ENCODE data around the gene MUC16.
"Not testable (repeated sequence)": the region's sequence is repeated elsewhere in the genome, so short reads cannot be mapped to it uniquely, and the experiment has no call there.

The MUC16 gene

DNA sequence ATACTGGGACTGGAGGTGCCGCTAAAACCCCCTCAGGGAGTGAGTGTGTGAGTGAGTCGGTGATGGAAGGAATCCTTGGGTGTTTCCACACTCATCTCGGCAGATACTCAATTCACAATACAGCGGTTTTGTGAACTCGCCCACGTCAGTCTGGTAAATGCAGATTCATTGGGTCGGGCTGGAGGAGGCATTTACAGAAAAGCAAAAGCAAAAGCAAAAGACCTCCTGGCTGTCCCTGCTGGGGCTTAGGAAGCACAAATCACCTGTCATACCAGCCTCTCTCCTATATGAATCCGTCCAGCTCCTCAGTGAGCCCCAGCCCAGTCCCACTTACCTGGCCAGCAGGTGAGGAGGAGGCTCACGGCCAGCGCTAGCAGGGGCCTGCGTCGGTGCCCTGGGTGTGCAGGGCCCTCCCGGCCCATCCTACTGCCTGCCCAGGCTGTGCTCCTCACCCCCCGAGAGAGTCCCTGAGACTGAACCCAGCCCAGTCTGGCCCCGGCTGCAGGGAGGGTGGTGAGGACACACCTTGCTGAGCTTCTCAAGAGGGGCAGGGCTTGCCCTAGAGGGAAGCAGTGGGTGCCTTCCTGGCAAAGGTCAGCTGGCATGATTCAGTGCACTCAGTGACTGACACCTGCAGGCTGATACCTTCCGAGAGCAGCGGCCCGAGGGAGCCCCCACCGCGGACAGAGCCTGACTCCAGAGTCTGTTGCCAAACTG is at the start of gene MUC16:
Gene MUC16, minus strand, starts transcription at position 475 of the 717 bp plus-strand sequence.
- DNase-seq (ENCODE audit: low read depth in 2 of 2): no peak

DNA sequence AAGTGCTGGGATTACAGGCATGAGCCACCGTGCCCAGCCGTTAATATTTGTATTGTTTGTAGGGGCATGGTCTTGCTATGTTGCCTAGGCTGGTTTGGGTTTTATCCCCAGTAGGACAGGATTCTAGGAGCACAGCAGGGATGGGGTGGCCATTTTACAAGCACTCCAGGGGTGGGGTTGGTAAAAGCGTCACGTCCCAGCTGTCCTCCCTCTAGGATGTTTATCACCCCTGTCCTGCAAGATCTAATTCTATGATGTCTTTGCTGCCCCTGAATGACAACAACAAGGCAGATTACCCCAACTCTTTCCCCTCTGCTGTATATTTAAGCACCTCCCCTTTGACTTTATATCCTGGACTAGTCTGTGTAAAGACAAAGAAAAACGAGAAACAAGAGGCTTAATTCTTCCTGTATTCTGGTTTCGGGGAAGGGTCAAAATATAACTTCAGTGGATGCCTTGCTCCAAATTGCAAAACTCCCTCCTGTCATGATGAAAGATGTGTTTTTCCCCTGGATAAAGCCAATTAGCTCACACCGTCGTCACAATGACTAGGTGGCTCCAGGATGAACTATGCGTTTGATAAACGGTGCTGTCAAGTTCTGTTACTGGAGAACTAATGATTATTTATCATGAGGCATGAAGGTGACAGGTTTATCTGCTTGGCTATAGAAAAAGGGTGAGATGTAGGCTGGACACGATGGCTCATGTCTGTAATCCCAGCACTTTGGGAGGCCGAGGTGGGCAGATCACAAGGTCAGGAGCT is 48.9 kb upstream of the MUC16 start:
- DNase-seq (ENCODE audit: low read depth in 2 of 2): no peak

DNA sequence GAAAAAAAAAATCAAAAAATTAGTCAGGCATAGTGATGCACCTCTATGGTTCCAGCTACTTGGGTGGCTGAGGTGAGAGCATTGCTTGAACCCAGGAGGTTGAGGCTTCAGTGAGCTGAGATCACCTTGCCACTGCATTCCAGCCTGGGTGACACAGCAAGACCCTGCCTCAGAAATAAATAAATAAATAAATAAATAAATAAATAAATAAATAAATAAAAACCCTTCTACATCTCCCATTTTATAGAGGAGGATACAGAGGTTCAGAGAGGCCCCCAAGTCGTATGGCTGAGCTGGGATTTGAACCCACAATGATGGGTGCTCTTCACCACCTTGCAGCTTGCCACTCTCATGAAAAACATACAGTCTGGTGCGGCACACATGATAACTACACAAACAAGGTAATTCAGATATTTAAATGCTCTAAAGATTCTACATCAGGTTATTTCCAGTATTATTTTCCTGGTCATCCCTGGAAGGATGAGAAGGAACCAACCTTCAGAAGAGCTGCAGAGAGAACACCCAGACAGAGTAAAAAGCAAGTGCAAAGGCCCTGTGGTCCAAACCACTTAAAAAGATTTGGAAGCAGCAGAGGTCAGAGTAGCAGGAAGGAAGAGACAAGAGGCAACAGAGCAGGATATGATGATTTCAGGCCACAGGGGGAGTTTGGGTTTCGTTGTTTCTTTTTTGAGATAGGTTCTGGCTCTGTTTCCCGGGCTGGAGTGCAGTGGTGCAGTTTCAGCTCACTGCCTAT is 47.5 kb upstream of the MUC16 start:
- no peak for DNase-seq (ENCODE audit: low read depth in 2 of 2)

DNA sequence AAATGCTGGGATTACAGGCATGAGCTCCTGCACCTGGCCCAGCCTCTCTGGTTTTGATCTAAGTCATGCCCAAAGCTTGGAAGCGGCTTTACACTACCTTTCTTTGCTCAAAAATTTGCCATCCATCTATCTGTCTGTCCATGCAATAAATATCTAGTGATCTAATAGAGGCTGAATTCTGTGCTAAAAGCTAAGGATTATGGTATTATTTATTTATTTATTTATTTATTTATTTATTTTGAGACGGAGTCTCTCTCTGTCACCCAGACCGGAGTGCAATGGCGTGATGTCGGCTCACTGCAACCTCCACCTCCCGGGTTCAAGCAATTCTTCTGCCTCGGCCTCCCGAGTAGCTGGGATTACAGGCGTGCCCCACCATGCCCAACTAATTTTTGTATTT is 45.9 kb upstream of the MUC16 start:
- DNase-seq (ENCODE audit: low read depth in 2 of 2): not testable (repeated sequence)

DNA sequence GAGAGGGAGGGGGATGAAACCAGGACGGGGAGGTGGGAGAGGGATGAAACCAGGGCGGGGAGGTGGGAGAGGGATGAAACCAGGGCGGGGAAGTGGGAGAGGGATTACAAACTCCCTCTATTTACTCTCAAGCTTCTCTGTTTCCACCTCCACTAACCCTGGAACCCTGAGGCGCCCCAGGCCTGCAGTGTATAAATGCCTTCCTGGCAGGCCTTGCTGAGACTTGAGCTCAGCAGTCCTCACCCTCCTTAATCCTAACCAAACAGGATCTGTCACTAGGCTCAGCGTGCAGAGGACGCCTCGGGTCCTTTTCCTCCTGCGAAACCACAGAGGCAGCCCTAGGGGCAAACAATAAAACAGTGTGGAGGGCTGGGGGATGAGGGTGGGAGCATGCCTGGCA is 44.6 kb upstream of the MUC16 start:
- DNase-seq (ENCODE audit: low read depth in 2 of 2): no peak

DNA sequence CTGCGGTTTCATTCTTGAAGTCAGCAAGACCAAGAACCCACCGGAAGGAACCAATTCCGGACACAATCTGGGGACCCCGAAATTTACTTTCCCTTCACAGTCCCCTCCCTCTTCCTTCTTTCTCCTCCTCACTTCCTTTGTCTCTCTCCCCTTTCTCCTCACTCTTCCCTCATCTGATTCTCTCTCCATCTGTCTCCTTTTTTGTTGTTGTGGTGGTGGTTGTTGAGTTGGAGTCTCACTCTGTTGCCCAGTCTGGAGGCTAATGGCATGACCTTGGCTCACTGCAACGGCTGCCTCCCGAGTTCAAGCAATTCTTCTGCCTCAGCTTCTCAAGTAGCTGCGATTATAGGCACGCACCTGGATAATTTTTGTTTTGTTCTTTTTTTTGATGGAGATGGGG is 44.0 kb upstream of the MUC16 start:
- no peak for DNase-seq (ENCODE audit: low read depth in 2 of 2)

DNA sequence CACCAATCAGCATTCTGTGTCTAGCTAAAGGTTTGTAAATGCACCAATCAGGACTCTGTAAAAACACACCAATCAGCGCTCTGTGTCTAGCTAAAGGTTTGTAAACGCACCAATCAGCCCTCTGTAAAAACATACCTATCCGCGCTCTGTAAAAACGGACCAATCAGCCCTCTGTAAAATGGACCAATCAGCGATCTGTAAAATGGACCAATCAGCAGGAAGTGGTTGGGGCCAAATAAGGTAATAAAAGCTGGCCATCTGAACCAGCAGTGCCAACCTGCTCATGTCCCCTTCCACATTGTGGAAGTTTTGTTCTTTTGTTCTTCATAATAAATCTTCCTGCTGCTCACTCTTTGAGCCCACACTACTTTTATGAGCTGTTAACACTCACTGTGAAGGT is 43.5 kb upstream of the MUC16 start:
- DNase-seq (ENCODE audit: low read depth in 2 of 2): not testable (repeated sequence)

DNA sequence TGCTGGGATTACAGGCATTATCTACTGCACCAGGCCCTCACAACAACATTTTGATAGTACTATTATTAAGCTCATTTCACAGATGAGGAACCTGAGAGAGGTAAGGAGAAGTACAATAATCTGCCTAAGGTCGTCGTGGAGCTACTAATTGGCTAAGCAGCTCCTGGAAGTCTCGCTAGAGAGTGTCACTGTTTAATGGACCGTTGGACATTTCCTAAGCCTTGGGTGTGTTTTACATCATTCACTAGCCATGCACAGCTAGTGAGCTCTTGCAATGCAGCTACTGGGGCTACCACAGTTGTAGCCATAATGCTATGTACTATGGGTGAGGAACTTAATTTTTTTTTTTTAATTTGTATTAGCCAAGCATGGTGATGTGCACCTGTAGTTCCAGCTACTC is 42.7 kb upstream of the MUC16 start:
- DNase-seq (ENCODE audit: low read depth in 2 of 2): no peak

DNA sequence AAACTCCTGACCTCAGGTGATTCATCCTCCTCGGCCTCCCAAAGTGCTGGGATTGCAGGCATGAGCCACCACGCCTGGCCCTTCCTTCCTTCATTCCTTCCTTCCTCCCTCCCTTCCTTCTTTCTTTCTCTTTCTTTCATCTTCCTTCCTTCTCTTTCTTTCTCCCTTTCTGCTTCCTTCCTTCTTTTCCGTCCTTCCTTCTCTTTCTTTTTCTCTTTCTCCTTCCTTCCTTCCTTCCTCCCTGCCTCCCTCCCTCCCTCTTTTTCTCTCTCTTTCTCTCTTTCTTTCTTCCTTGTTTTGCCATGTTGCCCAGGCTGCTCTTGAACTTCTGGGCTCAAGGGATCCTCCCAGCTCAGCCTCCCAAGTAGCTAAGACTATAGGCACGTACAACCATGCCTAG is 36.5 kb upstream of the MUC16 start:
- DNase-seq (ENCODE audit: low read depth in 2 of 2): no peak

DNA sequence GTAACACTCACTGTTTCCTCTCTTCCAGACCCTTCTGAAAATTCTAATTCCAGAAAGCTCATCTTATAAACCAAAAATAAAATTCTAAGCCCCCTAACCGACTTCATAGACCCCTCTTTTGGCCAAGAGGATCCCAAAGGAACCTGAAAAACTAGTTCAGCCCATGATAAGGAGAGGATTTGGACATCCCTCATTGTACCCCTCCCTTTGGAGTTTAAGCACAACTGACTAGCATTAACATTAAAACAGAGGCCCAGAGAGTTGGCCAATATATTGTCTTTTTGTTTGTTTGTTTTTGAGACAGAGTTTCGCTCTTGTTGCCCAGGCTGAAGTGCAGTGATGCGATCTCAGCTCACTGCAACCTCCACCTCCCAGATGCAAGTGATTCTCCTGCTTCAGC is 34.2 kb upstream of the MUC16 start:
- DNase-seq (ENCODE audit: low read depth in 2 of 2): no peak

DNA sequence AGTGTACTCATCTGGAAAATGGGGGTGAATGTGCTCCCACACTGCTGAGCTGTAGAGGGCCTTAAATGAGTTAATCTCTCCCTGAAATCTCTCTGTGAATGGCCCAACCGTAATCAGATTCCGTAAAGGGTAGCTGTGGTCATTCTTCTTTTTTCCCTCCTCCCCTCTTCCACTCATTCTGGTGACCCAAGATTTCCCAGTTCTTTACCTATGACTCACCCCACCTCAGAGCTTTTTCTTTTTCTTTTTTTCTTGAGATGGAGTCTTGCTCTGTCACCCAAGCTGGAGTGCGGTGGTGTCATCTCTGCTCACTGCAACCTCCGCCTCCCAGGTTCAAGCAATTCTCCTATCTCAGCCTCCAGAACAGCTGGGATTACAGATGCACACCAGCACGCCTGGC is 33.3 kb upstream of the MUC16 start:
- DNase-seq (ENCODE audit: low read depth in 2 of 2): no peak

DNA sequence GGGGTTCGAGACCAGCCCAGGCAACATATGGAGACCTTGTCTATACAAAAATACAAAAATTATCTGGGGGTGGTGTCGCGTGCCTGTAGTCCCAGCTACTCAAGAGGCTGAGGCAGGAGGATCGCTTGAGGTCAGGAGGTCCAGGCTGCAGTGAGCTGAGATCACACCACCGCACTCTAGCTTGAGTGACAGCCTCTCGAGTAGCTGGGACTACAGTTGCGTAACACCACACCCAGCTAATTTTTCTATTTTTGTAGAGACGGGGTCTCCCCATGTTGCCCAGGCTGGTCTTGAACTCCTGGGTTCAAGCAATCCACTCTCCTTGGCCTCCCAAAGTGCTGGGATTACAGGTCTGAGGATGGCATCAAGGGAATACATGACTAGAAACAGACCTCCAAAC is 30.8 kb upstream of the MUC16 start:
- no peak for DNase-seq (ENCODE audit: low read depth in 2 of 2)

DNA sequence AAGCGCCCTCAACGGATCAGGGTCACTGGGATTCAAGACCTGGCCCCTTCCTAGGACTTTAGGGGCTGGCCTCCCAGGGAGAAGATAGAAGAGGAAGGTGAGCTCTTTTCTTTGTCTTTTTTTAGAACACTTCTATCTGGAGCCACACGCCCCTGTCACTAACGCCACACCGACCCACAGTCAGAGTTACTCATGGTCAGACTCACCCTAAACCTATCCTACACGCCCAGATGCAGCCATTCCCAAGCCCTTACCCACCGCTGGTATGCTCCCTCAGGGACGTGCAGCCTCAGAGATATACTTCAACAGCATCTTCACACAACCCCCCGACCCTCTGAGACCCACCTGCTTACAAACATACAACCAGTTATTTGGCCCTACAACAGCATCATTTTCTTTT is 29.9 kb upstream of the MUC16 start:
- DNase-seq (ENCODE audit: low read depth in 2 of 2): no peak

DNA sequence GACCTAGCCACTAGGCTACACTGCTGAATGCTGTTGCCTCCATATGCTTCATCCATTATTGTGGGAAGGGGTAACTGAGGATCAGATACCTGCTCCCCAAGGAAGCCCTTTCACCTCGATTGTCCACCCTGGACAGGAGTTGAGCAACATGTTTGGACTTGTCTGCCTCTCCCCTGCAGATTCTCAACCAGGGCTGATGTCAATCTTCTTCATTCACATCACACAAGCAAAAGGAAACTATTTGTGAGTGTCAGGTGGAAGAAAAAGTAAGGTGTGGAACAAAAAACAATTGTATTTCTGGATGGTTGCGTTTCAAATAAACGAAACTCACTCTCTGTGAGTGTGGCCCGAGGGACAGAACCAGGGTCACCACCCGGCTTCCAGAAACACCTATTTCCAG is 29.5 kb upstream of the MUC16 start:
- no peak for DNase-seq (ENCODE audit: low read depth in 2 of 2)

DNA sequence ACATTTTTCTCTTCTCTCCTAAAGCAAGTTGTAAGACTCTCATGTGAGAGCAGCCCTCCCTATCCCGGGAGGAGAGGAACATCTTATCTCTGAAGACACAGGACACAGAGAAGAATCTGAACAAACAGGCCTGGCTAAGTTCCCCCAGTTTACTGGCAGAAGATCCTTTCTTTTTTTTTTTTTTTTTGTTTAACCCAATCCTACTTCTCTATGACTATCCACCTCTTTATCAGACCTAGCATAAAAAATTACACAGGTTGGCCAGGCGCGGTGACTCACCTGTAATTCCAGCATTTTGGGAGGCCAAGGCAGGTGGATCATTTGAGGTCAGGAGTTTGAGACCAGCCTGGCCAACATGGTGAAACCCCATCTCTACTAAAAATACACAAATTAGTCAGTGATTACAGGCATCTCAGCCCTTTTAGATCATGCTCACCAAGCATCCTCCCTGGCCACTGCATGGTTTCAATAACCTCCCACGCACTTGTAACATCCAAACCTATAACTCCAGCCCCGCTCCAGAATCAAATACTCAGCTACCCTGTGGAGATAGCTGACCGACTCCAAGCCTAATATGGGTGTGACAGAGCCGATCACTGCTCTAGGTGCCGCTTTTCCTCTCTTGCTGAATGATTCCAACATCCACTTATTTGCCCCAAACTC is 27.3 kb upstream of the MUC16 start:
- DNase-seq (ENCODE audit: low read depth in 2 of 2): no peak

DNA sequence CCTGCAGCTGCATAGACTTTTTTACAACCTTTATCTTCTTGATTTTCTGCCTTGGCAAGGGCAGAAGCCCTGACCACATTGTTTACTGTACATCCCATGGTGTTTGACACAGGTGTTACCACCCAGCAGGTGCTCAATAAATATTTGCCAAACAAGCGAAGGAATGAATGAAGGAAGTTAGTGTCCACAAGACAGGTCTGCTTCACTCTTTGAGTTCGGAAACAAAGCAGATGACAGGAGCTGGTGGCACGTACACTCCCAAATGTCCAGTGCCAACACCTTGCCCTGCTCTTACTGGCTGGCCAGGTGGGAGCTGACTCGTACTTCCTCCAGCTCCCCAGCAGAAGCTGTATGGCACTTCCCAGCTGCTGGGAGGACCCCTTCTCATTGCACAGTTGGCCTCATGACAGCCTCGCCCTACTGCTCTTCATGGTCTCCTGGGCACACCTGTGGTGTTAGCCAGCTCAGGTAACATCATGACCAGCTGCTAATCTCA is 22.0 kb upstream of the MUC16 start:
- no peak for DNase-seq (ENCODE audit: low read depth in 2 of 2)

DNA sequence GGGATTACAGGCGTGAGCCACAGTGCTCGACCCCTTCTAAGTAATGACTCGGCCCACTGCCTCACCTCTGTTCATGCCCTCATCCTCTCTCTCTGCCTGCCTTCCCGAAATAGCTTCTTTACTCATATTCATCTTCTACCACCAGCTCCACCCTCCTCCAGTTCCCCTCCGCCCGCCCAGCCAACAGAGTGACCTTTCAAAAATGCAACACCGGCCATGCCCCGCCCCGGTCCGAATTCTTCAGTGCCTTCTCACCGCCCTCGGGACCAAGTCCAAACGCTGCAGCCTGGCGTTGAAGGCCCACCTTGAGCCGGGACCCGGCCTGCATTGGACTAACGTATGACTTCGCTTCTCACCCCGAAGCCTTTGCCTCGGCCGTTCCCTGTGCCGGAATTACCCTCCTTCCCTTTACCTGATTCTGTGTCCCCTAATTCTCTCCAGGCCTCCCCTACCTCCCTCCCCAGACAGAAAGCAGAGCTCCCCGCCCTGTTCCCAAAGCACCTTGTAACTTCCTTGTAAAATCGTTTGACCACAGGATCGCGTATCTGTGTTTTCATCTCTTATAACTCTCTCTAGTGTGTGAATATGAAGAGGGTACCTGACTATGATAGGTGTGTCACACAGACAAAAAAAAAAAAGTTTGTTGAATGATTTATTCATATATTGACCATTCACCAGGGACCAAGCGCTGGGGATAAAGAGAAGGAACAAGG is 8.1 kb upstream of the MUC16 start:
- no peak for DNase-seq (ENCODE audit: low read depth in 2 of 2)

DNA sequence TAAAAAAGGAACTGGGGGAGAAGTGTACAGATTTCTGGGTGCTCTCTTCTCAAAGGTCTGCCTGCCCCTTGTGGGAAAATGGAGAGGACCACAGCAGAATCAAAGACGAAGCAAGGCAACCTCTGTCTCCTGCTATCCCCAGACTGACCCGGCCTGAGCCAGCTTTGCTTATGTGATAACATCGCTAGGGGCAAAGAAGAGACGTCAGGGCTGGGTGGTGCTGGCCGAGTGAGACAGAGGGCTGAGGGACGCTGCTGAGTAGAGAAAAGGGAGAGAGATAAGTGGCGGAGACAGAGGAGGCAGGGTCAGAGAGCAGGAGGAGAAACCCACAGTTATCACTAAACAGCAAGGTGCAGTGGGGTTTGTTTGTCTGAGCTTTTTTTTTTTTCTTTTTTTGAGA is 4.6 kb upstream of the MUC16 start:
- DNase-seq (ENCODE audit: low read depth in 2 of 2): no peak

DNA sequence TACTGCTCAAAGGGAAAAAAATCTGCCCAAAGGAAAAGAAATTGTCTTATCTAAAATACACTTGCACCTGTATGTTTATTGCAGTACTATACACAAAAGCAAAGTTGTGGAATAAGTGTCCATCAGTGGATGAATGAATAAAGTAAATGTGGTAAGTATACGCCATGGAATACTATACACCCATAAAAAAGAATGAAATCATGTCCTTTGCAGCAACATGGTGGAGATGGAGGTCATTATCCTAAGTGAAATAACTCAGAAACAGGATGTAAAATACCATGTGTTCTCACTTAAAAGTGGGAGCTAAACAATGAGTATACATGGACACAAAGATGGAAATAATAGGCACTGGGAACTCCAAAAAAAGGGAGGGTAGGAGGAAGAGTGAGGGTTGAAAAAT is 3.8 kb upstream of the MUC16 start:
- DNase-seq (ENCODE audit: low read depth in 2 of 2): no peak

DNA sequence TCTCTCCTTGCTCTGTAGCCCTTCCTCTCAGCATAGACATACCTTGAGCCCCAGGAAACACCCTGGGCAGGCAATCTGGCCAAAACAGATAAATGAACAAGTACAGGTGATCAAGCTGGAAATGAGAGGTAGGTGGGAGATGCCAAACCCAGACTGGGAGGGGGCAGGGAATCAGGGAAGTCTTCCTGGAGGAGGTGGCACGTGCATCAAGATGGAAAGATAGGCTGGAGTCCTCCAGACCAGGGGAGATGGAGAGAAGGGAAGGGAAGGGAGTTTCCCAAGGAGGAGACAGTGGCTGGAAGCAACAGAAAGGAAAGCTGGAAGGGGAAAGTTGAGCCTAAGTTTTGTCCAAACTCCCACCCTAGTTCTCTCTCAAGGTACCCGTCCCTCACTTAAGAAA is 1.7 kb upstream of the MUC16 start:
- DNase-seq (ENCODE audit: low read depth in 2 of 2): no peak

DNA sequence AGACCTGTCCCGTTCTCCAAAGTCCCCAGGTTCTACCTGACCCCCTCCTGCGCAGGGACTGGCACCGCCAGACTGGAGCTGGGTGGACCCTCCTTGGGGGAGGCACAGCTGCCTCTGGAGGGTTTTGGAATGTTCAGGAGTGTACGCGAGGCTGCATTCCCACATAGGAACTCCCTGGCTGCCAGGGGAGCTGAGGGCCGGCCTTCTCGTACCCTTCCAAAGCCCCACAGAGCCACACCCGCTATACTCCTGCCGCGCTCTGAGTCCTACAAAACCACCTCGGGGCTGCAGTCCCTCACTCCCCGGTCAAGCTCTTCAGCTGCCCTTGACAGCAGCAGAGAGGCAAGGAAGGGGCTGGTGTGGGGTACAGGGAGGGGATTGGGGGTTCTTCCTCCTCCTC is 484 bp upstream of the MUC16 start:
- DNase-seq (ENCODE audit: low read depth in 2 of 2): no peak

DNA sequence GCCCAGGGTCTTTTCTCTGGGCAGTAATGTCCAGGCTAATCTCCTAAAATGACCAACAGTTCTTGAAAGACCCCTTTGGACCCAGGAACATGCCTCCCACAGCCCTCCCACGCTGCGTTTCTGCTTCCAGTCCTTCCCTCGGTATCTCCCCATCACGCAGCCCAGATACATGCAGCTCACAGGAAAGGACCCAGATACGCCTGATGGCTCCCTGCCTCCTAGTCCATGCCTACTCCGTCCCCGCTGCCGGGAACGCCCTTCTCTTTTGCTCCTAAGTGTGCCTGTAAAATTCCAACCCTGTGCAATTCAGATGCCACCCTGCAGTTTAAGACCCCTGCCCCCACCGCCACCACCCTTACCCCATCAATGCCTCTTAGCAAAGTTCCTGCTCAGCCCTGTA is 778 bp downstream of the MUC16 start:
- no peak for DNase-seq (ENCODE audit: low read depth in 2 of 2)
